GM23338 (cell line): Measurements from ENCODE around the gene IGSF11. TPM values are rescaled to one million over a fixed set of nuclear protein-coding genes. Genes with fewer than 3 reads are reported as not detected.

Experiments used
- ATAC-seq: fragments of 200-7000 bp; cut with Tn5 transposase; 3 replicates; pipeline ENCODE4 v1.9.1; 2020
- DNase-seq: peaks from one replicate; pipeline ENCODE4 v3.0.0-alpha.2; 2015; ENCODE audit warnings: low spot score
- H2AFZ ChIP-seq: fragments of 200-600 bp; sonication (generic); 2 replicates; pipeline ENCODE4 v1.8.0; 2016; ENCODE audit warnings: antibody characterized with exemption, mild to moderate bottlenecking, moderate library complexity
- H3F3A ChIP-seq: fragments of 200-600 bp; sonication (generic); replicated peaks from 2 replicates; pipeline ENCODE4 v1.8.0; 2017; ENCODE audit warnings: antibody characterized with exemption, mixed run types, low read depth
- H3K27ac ChIP-seq: fragments of 200-600 bp; sonication (generic); 2 replicates; pipeline ENCODE4 v1.6.1; 2016; ENCODE audit warnings: low read depth
- H3K27me3 ChIP-seq: fragments of 200-600 bp; sonication (generic); 2 replicates; pipeline ENCODE4 v1.8.0; 2016; ENCODE audit warnings: mild to moderate bottlenecking, mixed run types, moderate library complexity; ENCODE audit not compliant: insufficient read depth
- H3K36me3 ChIP-seq: fragments of 200-600 bp; sonication (generic); 2 replicates; pipeline ENCODE4 v1.8.0; 2016; ENCODE audit warnings: mild to moderate bottlenecking; ENCODE audit not compliant: insufficient read depth
- H3K4me1 ChIP-seq: fragments of 200-600 bp; sonication (generic); 2 replicates; pipeline ENCODE4 v1.8.0; 2016; ENCODE audit warnings: mild to moderate bottlenecking, moderate library complexity; ENCODE audit not compliant: insufficient read depth
- H3K4me2 ChIP-seq: fragments of 200-600 bp; sonication (generic); 2 replicates; pipeline ENCODE4 v1.7.1; 2017; ENCODE audit warnings: mixed run types
- H3K4me3 ChIP-seq: fragments of 200-600 bp; sonication (generic); 2 replicates; pipeline ENCODE4 v1.6.1; 2016; ENCODE audit warnings: mixed run types
- H3K79me2 ChIP-seq: fragments of 200-600 bp; sonication (generic); replicated peaks from 2 replicates; pipeline ENCODE4 v1.8.0; 2017; ENCODE audit warnings: mild to moderate bottlenecking; ENCODE audit not compliant: insufficient read depth
- H3K9me2 ChIP-seq: fragments of 200-600 bp; sonication (generic); 2 replicates; pipeline ENCODE4 v1.8.0; 2017; ENCODE audit not compliant: insufficient read depth
- H4K20me1 ChIP-seq: fragments of 200-600 bp; sonication (generic); replicated peaks from 2 replicates; pipeline ENCODE4 v1.8.0; 2017; ENCODE audit warnings: mild to moderate bottlenecking; ENCODE audit not compliant: insufficient read depth
- H3K27ac Mint-ChIP-seq: 2 replicates; pipeline ENCODE4 v1.8.0; 2020; ENCODE audit warnings: inconsistent platforms, mild to moderate bottlenecking, moderate library complexity, mixed read lengths
- H3K27me3 Mint-ChIP-seq: 3 replicates; pipeline ENCODE4 v1.8.0; 2022; ENCODE audit warnings: low read depth, mild to moderate bottlenecking, moderate library complexity, mixed read lengths, inconsistent platforms; ENCODE audit not compliant: insufficient read depth, poor library complexity
- H3K36me3 Mint-ChIP-seq: 3 replicates; pipeline ENCODE4 v1.8.0; 2021; ENCODE audit warnings: low read depth, mild to moderate bottlenecking, inconsistent platforms, moderate library complexity, mixed read lengths
- H3K4me1 Mint-ChIP-seq: 3 replicates; pipeline ENCODE4 v1.8.0; 2020; ENCODE audit warnings: mild to moderate bottlenecking, inconsistent platforms, mixed read lengths
- H3K4me3 Mint-ChIP-seq: 3 replicates; pipeline ENCODE4 v1.8.0; 2021; ENCODE audit warnings: moderate library complexity, mild to moderate bottlenecking, inconsistent platforms, mixed read lengths
- H3K9me3 Mint-ChIP-seq: 3 replicates; pipeline ENCODE4 v1.8.0; 2020; ENCODE audit warnings: moderate library complexity, mild to moderate bottlenecking, inconsistent platforms, mixed read lengths
- CREB1 ChIP-seq: fragments of 250-450 bp; sonication (Bioruptor Pico); IDR thresholded peaks from 2 replicates; pipeline ENCODE4 v1.5.0; 2020; ENCODE audit warnings: low read depth, mild to moderate bottlenecking, moderate library complexity
- EZH2 ChIP-seq: fragments of 200-600 bp; sonication (generic); IDR thresholded peaks from one replicate; pipeline ENCODE4 v1.8.0; 2017; ENCODE audit warnings: antibody characterized with exemption, mild to moderate bottlenecking, low read depth; ENCODE audit not compliant: unreplicated experiment
- EZH2phosphoT487 ChIP-seq: fragments of 200-600 bp; sonication (generic); IDR thresholded peaks from one replicate; pipeline ENCODE4 v1.8.1; 2018; ENCODE audit warnings: antibody characterized with exemption; ENCODE audit not compliant: unreplicated experiment
- JUNB ChIP-seq: IDR thresholded peaks from one replicate; pipeline ENCODE4 v1.6.1; 2016; ENCODE audit warnings: antibody characterized with exemption; ENCODE audit not compliant: unreplicated experiment
- POLR2AphosphoS5 ChIP-seq: IDR thresholded peaks from 2 replicates; pipeline ENCODE4 v1.6.1; 2016; ENCODE audit warnings: antibody characterized with exemption, low read depth
- STAT1 ChIP-seq: IDR thresholded peaks from one replicate; pipeline ENCODE4 v1.6.1; 2016; ENCODE audit warnings: antibody characterized with exemption; ENCODE audit not compliant: unreplicated experiment
- ZNF114 ChIP-seq: fragments of 250-450 bp; sonication (Bioruptor Pico); IDR thresholded peaks from 2 replicates; pipeline ENCODE4 v1.5.0; 2020; ENCODE audit warnings: mild to moderate bottlenecking, moderate library complexity
- polyA plus RNA-seq: library from polyadenylated mRNA; unstranded; fragments of >200 nt; fragmentation: Nextera tagmentation; extraction: Ambion mirVana; gene quantifications from 2 replicates; pipeline ENCODE4 v1.2.1, GENCODE V29; 2016
- total RNA-seq: library from RNA; depleted of rRNA; stranded (reverse); fragments of >200 nt; shearing (Covaris generic); gene quantifications from 2 replicates; pipeline ENCODE4 v1.2.3, GENCODE V29; 2014
- TF ChIP-seq, protein P1 (sequence below): IDR thresholded peaks from 2 replicates; pipeline ENCODE4 v1.6.1; 2016; ENCODE audit warnings: antibody characterized with exemption
- TF ChIP-seq, protein P2 (sequence below), 2 experiments: fragments of 200-600 bp in 1 of 2; sonication (generic) in 1 of 2; conservative IDR thresholded peaks; 2 replicates each; pipeline versions ENCODE4 v1.5.1 to v1.6.1; 2016 to 2017; ENCODE audit warnings: antibody characterized with exemption in 2 of 2, low read depth in 2 of 2, mild to moderate bottlenecking in 2 of 2, moderate library complexity in 1 of 2
- TF ChIP-seq, protein P3 (sequence below): fragments of 250-450 bp; sonication (Bioruptor Pico); IDR thresholded peaks from 2 replicates; pipeline ENCODE4 v1.5.0; 2020; ENCODE audit warnings: mild to moderate bottlenecking, moderate library complexity

IGSF11 gene
- total and polyA plus RNA-seq, 2 experiments from 2014 or later = 0.68 to 1.8 TPM

DNA sequence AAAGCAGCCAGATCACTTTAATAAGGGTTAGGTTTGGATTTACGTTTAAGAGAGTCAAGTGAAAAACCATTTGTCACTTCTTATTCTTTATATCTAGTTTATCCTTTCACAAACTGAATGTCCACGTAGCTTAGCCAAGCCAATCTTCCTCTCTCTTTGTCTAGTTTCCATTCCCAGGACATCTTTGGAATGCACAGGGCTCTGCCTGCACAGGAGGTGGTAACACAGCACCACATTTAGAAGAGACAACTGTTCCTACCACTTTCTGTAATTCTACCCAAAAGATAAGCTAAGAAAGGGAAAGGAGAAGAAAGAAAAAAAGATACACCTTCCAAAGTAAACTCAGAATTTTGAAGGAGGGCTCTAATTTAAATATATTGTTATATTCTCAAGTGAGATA is 67.9 kb downstream of the IGSF11 start:
- Histone ChIP-seq H3K4me2 (no peak overlapping the region), H3K79me2 (no peaks in the 10 kb centered on the region), H3F3A (no peaks in the 10 kb centered on the region), H4K20me1 (no peaks in the 10 kb centered on the region), H3K36me3 (no peaks in the 10 kb centered on the region), H3K27ac (no peak overlapping the region), H2AFZ (no peak overlapping the region), H3K27me3 (no peaks in the 10 kb centered on the region), H3K4me1 (peaks cover 20% of the 10 kb centered on the region), H3K4me3 (no peak overlapping the region), H3K9me2 (no peaks in the 10 kb centered on the region)
- ATAC-seq (no peak; the same call in 2 of the 3 replicates), DNase-seq (no peak)
- no peak for TF ChIP-seq EZH2phosphoT487
- H3K9me3 Mint-ChIP-seq = no peaks in the 10 kb centered on the region
- H3K4me3 Mint-ChIP-seq = no peak overlapping the region
- peaks cover 2% of the 10 kb centered on the region for H3K27me3 Mint-ChIP-seq
- H3K27ac Mint-ChIP-seq = no peak overlapping the region
- H3K36me3 Mint-ChIP-seq = no peaks in the 10 kb centered on the region
- peaks cover 43% of the 10 kb centered on the region for H3K4me1 Mint-ChIP-seq

DNA sequence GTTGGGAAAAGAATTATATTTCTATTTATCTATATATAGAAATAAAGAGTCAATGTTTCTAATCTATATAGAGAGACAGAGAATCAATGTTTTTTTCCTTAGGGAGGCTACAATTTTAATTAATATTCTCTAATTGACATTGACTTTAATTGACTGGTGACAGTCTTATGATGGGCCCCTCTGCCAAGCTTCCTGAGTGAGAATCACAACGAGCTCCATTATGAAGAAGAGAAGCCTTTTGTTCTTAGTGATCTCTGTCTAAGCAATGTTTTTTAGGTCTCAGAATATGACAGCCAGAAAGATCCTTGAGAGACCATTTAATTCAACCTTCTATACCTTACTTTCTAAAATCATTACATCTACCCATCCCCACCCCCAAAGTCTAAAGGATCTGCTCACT is 70.9 kb downstream of the IGSF11 start:
- Histone ChIP-seq H2AFZ (no peak overlapping the region), H3K79me2 (no peaks in the 10 kb centered on the region), H3K4me1 (peaks cover 13% of the 10 kb centered on the region), H4K20me1 (no peaks in the 10 kb centered on the region), H3K4me2 (no peak overlapping the region), H3K27ac (no peak overlapping the region), H3K9me2 (no peaks in the 10 kb centered on the region), H3K36me3 (no peaks in the 10 kb centered on the region), H3K4me3 (no peak overlapping the region), H3K27me3 (no peaks in the 10 kb centered on the region), H3F3A (no peaks in the 10 kb centered on the region)
- ATAC-seq (no peak), DNase-seq (no peak)
- H3K4me1 Mint-ChIP-seq = peaks cover 28% of the 10 kb centered on the region
- no peak overlapping the region for H3K4me3 Mint-ChIP-seq
- H3K9me3 Mint-ChIP-seq = no peaks in the 10 kb centered on the region
- no peaks in the 10 kb centered on the region for H3K36me3 Mint-ChIP-seq
- no peak overlapping the region for H3K27ac Mint-ChIP-seq
- no peaks in the 10 kb centered on the region for H3K27me3 Mint-ChIP-seq
- TF ChIP-seq, protein P1, sequence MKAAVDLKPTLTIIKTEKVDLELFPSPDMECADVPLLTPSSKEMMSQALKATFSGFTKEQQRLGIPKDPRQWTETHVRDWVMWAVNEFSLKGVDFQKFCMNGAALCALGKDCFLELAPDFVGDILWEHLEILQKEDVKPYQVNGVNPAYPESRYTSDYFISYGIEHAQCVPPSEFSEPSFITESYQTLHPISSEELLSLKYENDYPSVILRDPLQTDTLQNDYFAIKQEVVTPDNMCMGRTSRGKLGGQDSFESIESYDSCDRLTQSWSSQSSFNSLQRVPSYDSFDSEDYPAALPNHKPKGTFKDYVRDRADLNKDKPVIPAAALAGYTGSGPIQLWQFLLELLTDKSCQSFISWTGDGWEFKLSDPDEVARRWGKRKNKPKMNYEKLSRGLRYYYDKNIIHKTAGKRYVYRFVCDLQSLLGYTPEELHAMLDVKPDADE = no peak
- TF ChIP-seq ZNF114 (no peak), STAT1 (no peak), CREB1 (CRISPR knock-in tag) (no peak), EZH2 (no peak), JUNB (no peak), POLR2AphosphoS5 (no peak)
- TF ChIP-seq, protein P2, sequence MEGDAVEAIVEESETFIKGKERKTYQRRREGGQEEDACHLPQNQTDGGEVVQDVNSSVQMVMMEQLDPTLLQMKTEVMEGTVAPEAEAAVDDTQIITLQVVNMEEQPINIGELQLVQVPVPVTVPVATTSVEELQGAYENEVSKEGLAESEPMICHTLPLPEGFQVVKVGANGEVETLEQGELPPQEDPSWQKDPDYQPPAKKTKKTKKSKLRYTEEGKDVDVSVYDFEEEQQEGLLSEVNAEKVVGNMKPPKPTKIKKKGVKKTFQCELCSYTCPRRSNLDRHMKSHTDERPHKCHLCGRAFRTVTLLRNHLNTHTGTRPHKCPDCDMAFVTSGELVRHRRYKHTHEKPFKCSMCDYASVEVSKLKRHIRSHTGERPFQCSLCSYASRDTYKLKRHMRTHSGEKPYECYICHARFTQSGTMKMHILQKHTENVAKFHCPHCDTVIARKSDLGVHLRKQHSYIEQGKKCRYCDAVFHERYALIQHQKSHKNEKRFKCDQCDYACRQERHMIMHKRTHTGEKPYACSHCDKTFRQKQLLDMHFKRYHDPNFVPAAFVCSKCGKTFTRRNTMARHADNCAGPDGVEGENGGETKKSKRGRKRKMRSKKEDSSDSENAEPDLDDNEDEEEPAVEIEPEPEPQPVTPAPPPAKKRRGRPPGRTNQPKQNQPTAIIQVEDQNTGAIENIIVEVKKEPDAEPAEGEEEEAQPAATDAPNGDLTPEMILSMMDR (conservative IDR thresholded peaks at IDR 0.05; ENCODE audit: low read depth in 2 of 2) = no peak
- TF ChIP-seq, protein P3, sequence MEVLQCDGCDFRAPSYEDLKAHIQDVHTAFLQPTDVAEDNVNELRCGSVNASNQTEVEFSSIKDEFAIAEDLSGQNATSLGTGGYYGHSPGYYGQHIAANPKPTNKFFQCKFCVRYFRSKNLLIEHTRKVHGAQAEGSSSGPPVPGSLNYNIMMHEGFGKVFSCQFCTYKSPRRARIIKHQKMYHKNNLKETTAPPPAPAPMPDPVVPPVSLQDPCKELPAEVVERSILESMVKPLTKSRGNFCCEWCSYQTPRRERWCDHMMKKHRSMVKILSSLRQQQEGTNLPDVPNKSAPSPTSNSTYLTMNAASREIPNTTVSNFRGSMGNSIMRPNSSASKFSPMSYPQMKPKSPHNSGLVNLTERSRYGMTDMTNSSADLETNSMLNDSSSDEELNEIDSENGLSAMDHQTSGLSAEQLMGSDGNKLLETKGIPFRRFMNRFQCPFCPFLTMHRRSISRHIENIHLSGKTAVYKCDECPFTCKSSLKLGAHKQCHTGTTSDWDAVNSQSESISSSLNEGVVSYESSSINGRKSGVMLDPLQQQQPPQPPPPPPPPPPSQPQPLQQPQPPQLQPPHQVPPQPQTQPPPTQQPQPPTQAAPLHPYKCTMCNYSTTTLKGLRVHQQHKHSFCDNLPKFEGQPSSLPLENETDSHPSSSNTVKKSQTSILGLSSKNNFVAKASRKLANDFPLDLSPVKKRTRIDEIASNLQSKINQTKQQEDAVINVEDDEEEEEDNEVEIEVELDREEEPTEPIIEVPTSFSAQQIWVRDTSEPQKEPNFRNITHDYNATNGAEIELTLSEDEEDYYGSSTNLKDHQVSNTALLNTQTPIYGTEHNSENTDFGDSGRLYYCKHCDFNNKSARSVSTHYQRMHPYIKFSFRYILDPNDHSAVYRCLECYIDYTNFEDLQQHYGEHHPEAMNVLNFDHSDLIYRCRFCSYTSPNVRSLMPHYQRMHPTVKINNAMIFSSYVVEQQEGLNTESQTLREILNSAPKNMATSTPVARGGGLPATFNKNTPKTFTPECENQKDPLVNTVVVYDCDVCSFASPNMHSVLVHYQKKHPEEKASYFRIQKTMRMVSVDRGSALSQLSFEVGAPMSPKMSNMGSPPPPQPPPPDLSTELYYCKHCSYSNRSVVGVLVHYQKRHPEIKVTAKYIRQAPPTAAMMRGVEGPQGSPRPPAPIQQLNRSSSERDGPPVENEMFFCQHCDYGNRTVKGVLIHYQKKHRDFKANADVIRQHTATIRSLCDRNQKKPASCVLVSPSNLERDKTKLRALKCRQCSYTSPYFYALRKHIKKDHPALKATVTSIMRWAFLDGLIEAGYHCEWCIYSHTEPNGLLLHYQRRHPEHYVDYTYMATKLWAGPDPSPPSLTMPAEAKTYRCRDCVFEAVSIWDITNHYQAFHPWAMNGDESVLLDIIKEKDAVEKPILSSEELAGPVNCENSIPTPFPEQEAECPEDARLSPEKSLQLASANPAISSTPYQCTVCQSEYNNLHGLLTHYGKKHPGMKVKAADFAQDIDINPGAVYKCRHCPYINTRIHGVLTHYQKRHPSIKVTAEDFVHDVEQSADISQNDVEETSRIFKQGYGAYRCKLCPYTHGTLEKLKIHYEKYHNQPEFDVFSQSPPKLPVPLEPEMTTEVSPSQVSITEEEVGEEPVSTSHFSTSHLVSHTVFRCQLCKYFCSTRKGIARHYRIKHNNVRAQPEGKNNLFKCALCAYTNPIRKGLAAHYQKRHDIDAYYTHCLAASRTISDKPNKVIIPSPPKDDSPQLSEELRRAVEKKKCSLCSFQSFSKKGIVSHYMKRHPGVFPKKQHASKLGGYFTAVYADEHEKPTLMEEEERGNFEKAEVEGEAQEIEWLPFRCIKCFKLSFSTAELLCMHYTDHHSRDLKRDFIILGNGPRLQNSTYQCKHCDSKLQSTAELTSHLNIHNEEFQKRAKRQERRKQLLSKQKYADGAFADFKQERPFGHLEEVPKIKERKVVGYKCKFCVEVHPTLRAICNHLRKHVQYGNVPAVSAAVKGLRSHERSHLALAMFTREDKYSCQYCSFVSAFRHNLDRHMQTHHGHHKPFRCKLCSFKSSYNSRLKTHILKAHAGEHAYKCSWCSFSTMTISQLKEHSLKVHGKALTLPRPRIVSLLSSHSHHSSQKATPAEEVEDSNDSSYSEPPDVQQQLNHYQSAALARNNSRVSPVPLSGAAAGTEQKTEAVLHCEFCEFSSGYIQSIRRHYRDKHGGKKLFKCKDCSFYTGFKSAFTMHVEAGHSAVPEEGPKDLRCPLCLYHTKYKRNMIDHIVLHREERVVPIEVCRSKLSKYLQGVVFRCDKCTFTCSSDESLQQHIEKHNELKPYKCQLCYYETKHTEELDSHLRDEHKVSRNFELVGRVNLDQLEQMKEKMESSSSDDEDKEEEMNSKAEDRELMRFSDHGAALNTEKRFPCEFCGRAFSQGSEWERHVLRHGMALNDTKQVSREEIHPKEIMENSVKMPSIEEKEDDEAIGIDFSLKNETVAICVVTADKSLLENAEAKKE (CRISPR knock-in tag) = no peak
